Left colon (tissue), 2 donors: Measurements from ENCODE around the gene CPA1. TPM values are rescaled to one million over a fixed set of nuclear protein-coding genes. Genes with fewer than 3 reads are reported as not detected.

Source experiments
- ATAC-seq: fragments of 200-7000 bp; cut with Tn5 transposase; one replicate; pipeline ENCODE4 v1.9.1; 2020; ENCODE audit warnings: mild to moderate bottlenecking, moderate library complexity
- DNase-seq, 2 donors: peaks; one replicate each; pipeline ENCODE4 v3.0.0-alpha.2; 2020
- intact Hi-C, 2 donors: fragments of 100-400 bp; cut with DNase I in 1 of 2; cut with micrococcal nuclease in 1 of 2; formaldehyde crosslinking; loops; one replicate each; pipeline versions ENCODE4 v1.11.2 to v1.14.0; 2022; cut with DNase I, micrococcal nuclease
- total RNA-seq, 2 donors: library from RNA; stranded (reverse); fragmentation: NEBNext Ultra II Directional; extraction: Animal tissue kit (Norgen Biotek cat#: 25700); gene quantifications; one replicate each; pipeline ENCODE4 v1.2.1, GENCODE V29; 2021
- donor health status: DM: no; HTN: no; CAD: no.
- donor health status: DM: yes; HTN: yes; CAD: no.

CPA1 gene
- total RNA-seq, 2 donors from 2014 or later = 4.8 TPM; not detected in 1

GRCh38 chr7:130352194-130353074 lies 27.9 kb upstream of the CPA1 start:
- ATAC-seq = no peak
- intact Hi-C loops = no loop called here
- no peak for DNase-seq

- DNase-seq (no peak), ATAC-seq (no peak)
- intact Hi-C loops = no loop called here
These were observed 27.1 kb upstream of the CPA1 start for GRCh38 chr7:130353196-130353595.

GRCh38 chr7:130356121-130356875 lies 24.0 kb upstream of the CPA1 start:
- ATAC-seq (no peak), DNase-seq (peak in 1 of 2 donors; percentile 46)
- intact Hi-C loops = no loop called here

GRCh38 chr7:130356876-130357611 lies 23.2 kb upstream of the CPA1 start:
- DNase-seq (no peak), ATAC-seq (no peak)

GRCh38 chr7:130358471-130358870 lies 21.8 kb upstream of the CPA1 start:
- ATAC-seq (no peak), DNase-seq (no peak)
- intact Hi-C loops = no loop called here

More at GRCh38 chr7:130356876-130357611, 23.2 kb upstream of the CPA1 start:
- intact Hi-C loops = no loop called here

- intact Hi-C loops = no loop called here
These were observed 20.9 kb upstream of the CPA1 start for GRCh38 chr7:130359276-130359857.

GRCh38 chr7:130360518-130360917 lies 19.8 kb upstream of the CPA1 start:
- ATAC-seq (no peak), DNase-seq (no peak)
- intact Hi-C loops = no loop called here

More at GRCh38 chr7:130359276-130359857, 20.9 kb upstream of the CPA1 start:
- ATAC-seq = no peak
- DNase-seq = no peak

- intact Hi-C loops = no loop called here
- ATAC-seq = no peak
- no peak for DNase-seq
These were observed 18.6 kb upstream of the CPA1 start for GRCh38 chr7:130361681-130362080.

- ATAC-seq (no peak), DNase-seq (no peak)
- intact Hi-C loops = no loop called here
These were observed 18.0 kb upstream of the CPA1 start for GRCh38 chr7:130362251-130362816.

- no peak for DNase-seq
- no peak for ATAC-seq
These were observed 17.1 kb upstream of the CPA1 start for GRCh38 chr7:130363026-130363847.

GRCh38 chr7:130364451-130364850 lies 15.8 kb upstream of the CPA1 start:
- intact Hi-C loops = no loop called here
- no peak for DNase-seq
- no peak for ATAC-seq

More at GRCh38 chr7:130363026-130363847, 17.1 kb upstream of the CPA1 start:
- intact Hi-C loops = no loop called here

- intact Hi-C loops = no loop called here
These were observed 15.2 kb upstream of the CPA1 start for GRCh38 chr7:130365088-130365487.

GRCh38 chr7:130365511-130366441 lies 14.5 kb upstream of the CPA1 start:
- ATAC-seq (peak; percentile 84), DNase-seq (no peak)
- intact Hi-C loops = no loop called here

More at GRCh38 chr7:130365088-130365487, 15.2 kb upstream of the CPA1 start:
- DNase-seq (no peak), ATAC-seq (no peak)

- intact Hi-C loops = no loop called here
- no peak for ATAC-seq
- DNase-seq = no peak
These were observed 13.7 kb upstream of the CPA1 start for GRCh38 chr7:130366564-130366963.

- ATAC-seq = no peak
- DNase-seq = no peak
- intact Hi-C loops = no loop called here
These were observed 13.1 kb upstream of the CPA1 start for GRCh38 chr7:130367088-130367755.
